Smooth muscle cell (in vitro differentiated cells): ENCODE data around the gene SIPA1L3. TPM values are rescaled to one million over a fixed set of nuclear protein-coding genes. Genes with fewer than 3 reads are reported as not detected.

Experiments used
- DNase-seq: peaks from one replicate; lab custom pipeline; 2025; ENCODE audit not compliant: unreplicated experiment; lab: John Stamatoyannopoulos, UW
- H2AFZ ChIP-seq: fragments of 200-600 bp; sonication (generic); 2 replicates; pipeline ENCODE4 v1.6.0; 2016; ENCODE audit warnings: antibody characterized with exemption, low read depth, mild to moderate bottlenecking
- H3F3A ChIP-seq: fragments of 200-600 bp; sonication (generic); 2 replicates; pipeline ENCODE4 v1.6.0; 2017; ENCODE audit warnings: antibody characterized with exemption, low read depth
- H3K27ac ChIP-seq: fragments of 200-600 bp; sonication (generic); 2 replicates; pipeline ENCODE4 v1.5.1; 2016; ENCODE audit warnings: low read depth, mild to moderate bottlenecking
- H3K27me3 ChIP-seq: fragments of 200-600 bp; sonication (generic); 2 replicates; pipeline ENCODE4 v1.6.1; 2016; ENCODE audit warnings: low read depth, mild to moderate bottlenecking
- H3K36me3 ChIP-seq: fragments of 200-600 bp; sonication (generic); 2 replicates; pipeline ENCODE4 v1.5.1; 2016; ENCODE audit warnings: low read depth
- H3K4me1 ChIP-seq: fragments of 200-600 bp; sonication (generic); 2 replicates; pipeline ENCODE4 v1.5.1; 2016; ENCODE audit warnings: low read depth
- H3K4me2 ChIP-seq: fragments of 200-600 bp; sonication (generic); 2 replicates; pipeline ENCODE4 v1.6.0; 2016; ENCODE audit warnings: mild to moderate bottlenecking
- H3K4me3 ChIP-seq: fragments of 200-600 bp; sonication (generic); 2 replicates; pipeline ENCODE4 v1.5.1; 2016; ENCODE audit warnings: mild to moderate bottlenecking
- H3K79me2 ChIP-seq: fragments of 200-600 bp; sonication (generic); 2 replicates; pipeline ENCODE4 v1.6.0; 2016; ENCODE audit warnings: low read depth, mild to moderate bottlenecking
- H3K9ac ChIP-seq: fragments of 200-600 bp; sonication (generic); 2 replicates; pipeline ENCODE4 v1.6.0; 2016; ENCODE audit warnings: low read depth
- H3K9me3 ChIP-seq: fragments of 200-600 bp; sonication (generic); replicated peaks from 2 replicates; pipeline ENCODE4 v1.5.1; 2016; ENCODE audit warnings: low read depth
- H4K20me1 ChIP-seq: fragments of 200-600 bp; sonication (generic); 2 replicates; pipeline ENCODE4 v1.6.0; 2016; ENCODE audit warnings: low read depth
- CTCF ChIP-seq: fragments of 200-600 bp; sonication (generic); IDR thresholded peaks from 2 replicates; pipeline ENCODE4 v1.5.1; 2017; ENCODE audit warnings: borderline replicate concordance, mild to moderate bottlenecking, antibody characterized with exemption; ENCODE audit not compliant: insufficient read depth, poor library complexity, severe bottlenecking
- WGBS: methylation state at CpG from one replicate; pipeline ENCODE4 v1.1.7; 2016; ENCODE audit warnings: low lambda C conversion rate; 5-methylcytosine and 5-hydroxymethylcytosine counted together
- polyA plus RNA-seq: library from polyadenylated mRNA; unstranded; fragments of >200 nt; fragmentation: Nextera tagmentation; extraction: Ambion mirVana; gene quantifications from 2 replicates; pipeline ENCODE4 v1.2.1, GENCODE V29; 2016
- total RNA-seq: library from RNA; depleted of rRNA; stranded (reverse); fragments of >200 nt; gene quantifications from 2 replicates; pipeline ENCODE4 v1.2.3, GENCODE V29; 2014

Gene SIPA1L3
- total and polyA plus RNA-seq, 2 experiments from 2014 or later = 6.5 to 7.6 TPM

GRCh38 chr19:38019396-38019724 lies 112.4 kb downstream of the SIPA1L3 start:
- Histone ChIP-seq H3K4me1 (peaks cover 9% of the 10 kb centered on the region), H3K4me3 (no peak overlapping the region), H3K4me2 (no peak overlapping the region), H3K27me3 (no peaks in the 10 kb centered on the region), H3F3A (no peaks in the 10 kb centered on the region), H4K20me1 (peaks cover 13% of the 10 kb centered on the region), H3K36me3 (no peaks in the 10 kb centered on the region), H3K27ac (no peak overlapping the region), H3K79me2 (no peaks in the 10 kb centered on the region), H3K9me3 (no peaks in the 10 kb centered on the region), H2AFZ (no peak overlapping the region), H3K9ac (no peak overlapping the region)
- no peak for DNase-seq
- WGBS = 83% methylated on average over 2 of the region's 2 CpGs
- no peak for TF ChIP-seq CTCF

GRCh38 chr19:38020311-38020710 lies 113.3 kb downstream of the SIPA1L3 start:
- 39% methylated on average over 4 of the region's 4 CpGs for WGBS
- Histone ChIP-seq H3K27ac (no peak overlapping the region), H3K9ac (no peak overlapping the region), H2AFZ (no peak overlapping the region), H3K4me2 (no peak overlapping the region), H3K9me3 (no peaks in the 10 kb centered on the region), H3K4me1 (peaks cover 9% of the 10 kb centered on the region), H3K36me3 (no peaks in the 10 kb centered on the region), H4K20me1 (peaks cover 13% of the 10 kb centered on the region), H3K27me3 (no peaks in the 10 kb centered on the region), H3F3A (no peaks in the 10 kb centered on the region), H3K79me2 (no peaks in the 10 kb centered on the region), H3K4me3 (no peak overlapping the region)
- DNase-seq = no peak
- no peak for TF ChIP-seq CTCF

- TF ChIP-seq CTCF = no peak
- H3F3A ChIP-seq = no peaks in the 10 kb centered on the region
- no peak overlapping the region for H3K9ac ChIP-seq
- H3K27ac ChIP-seq = no peak overlapping the region
- 94% methylated on average over 1 of the region's 1 CpG for WGBS
- no peaks in the 10 kb centered on the region for H3K36me3 ChIP-seq
- H3K9me3 ChIP-seq = no peaks in the 10 kb centered on the region
- H2AFZ ChIP-seq = no peak overlapping the region
- no peak overlapping the region for H3K4me2 ChIP-seq
- peaks cover 13% of the 10 kb centered on the region for H4K20me1 ChIP-seq
- no peaks in the 10 kb centered on the region for H3K27me3 ChIP-seq
- H3K79me2 ChIP-seq = no peaks in the 10 kb centered on the region
- no peak overlapping the region for H3K4me3 ChIP-seq
- H3K4me1 ChIP-seq = peaks cover 9% of the 10 kb centered on the region
- DNase-seq = no peak
Observed at GRCh38 chr19:38021352-38021751, 114.3 kb downstream of the SIPA1L3 start.

GRCh38 chr19:38022791-38023670 lies 116.0 kb downstream of the SIPA1L3 start:
- Histone ChIP-seq H3K9me3 (no peaks in the 10 kb centered on the region), H3K4me1 (peaks cover 9% of the 10 kb centered on the region), H3K9ac (no peak overlapping the region), H3K79me2 (no peaks in the 10 kb centered on the region), H2AFZ (no peak overlapping the region), H3K27ac (peak overlapping the region; percentile 35), H3K4me2 (no peak overlapping the region), H3F3A (no peaks in the 10 kb centered on the region), H3K4me3 (no peak overlapping the region), H3K36me3 (no peaks in the 10 kb centered on the region), H4K20me1 (peaks cover 13% of the 10 kb centered on the region), H3K27me3 (no peaks in the 10 kb centered on the region)
- no peak for TF ChIP-seq CTCF
- no peak for DNase-seq
- WGBS = 76% methylated on average over 13 of the region's 13 CpGs
